ENCODE data around the gene SPAAR. TPM values are rescaled to one million over a fixed set of nuclear protein-coding genes. Genes with fewer than 3 reads are reported as not detected.
"Not testable (repeated sequence)": the region's sequence is repeated elsewhere in the genome, so short reads cannot be mapped to it uniquely, and the experiment has no call there.

SPAAR gene
- total and polyA plus RNA-seq, 11 donors: 4.1 to 11.3 (median 7.0) TPM

DNA sequence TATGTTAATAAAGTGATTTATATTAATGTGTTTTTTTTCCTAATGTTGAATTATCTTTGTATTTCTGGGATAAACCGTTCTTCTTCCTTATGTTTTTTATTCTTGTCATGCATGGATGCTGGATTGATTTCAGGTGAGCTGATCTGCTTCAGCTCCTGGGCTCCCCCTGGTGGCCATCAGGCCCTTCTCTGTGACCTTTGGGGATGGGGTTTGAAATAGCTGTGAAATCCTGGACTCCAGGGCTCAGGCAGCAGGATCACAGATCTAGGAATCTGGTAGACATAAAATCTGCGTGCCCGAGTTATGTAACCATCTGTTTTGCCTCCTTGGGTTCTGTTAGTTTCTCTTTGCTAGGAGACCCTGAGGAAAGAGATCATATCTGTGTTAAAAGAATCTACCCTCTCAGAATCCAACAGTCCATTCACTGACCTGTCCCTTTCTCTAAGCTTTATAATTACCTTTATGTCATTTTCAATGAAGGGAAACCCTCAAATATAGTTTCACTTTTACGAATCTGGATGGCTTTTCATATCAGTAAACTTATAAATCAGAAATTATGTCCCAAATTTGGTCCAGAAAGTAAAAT, 26.9 kb upstream of the SPAAR start:
- Histone ChIP-seq H3K36me3 (no peaks in the 10 kb centered on the region), H3K27me3 (peaks cover 0 to 10% (median 0%) of the 10 kb centered on the region in 9 donors), H3K9me3 (peaks cover 0 to 7% (median 2%) of the 10 kb centered on the region in 12 donors), H3K4me1 (no peaks in the 10 kb centered on the region), H3K27ac (no peak overlapping the region), H3K4me3 (no peak overlapping the region)
- TF ChIP-seq POLR2A (IDR thresholded peaks at IDR 0.05): no peak
- TF ChIP-seq, protein P1, sequence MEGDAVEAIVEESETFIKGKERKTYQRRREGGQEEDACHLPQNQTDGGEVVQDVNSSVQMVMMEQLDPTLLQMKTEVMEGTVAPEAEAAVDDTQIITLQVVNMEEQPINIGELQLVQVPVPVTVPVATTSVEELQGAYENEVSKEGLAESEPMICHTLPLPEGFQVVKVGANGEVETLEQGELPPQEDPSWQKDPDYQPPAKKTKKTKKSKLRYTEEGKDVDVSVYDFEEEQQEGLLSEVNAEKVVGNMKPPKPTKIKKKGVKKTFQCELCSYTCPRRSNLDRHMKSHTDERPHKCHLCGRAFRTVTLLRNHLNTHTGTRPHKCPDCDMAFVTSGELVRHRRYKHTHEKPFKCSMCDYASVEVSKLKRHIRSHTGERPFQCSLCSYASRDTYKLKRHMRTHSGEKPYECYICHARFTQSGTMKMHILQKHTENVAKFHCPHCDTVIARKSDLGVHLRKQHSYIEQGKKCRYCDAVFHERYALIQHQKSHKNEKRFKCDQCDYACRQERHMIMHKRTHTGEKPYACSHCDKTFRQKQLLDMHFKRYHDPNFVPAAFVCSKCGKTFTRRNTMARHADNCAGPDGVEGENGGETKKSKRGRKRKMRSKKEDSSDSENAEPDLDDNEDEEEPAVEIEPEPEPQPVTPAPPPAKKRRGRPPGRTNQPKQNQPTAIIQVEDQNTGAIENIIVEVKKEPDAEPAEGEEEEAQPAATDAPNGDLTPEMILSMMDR (IDR thresholded peaks at IDR 0.05): peak; percentile 93 to 99 (median 98)
- ATAC-seq: peak in 3 of 4 donors; percentile 82 to 85 (median 83)
- intact Hi-C loops (cut with DNase I): loop anchor here (1.0 to 10.0 kb wide), 10 partner anchors 46 to 238 kb away; partner anchors contain the start of genes FAM221B (in 5 of the 10), TMEM8B (in 5 of the 10), NPR2 (in 3 of the 10) and CCDC107 (in 2 of the 10)
- 0 to 3% (median 1%) methylated on average over 4 of the region's 4 CpGs for WGBS, 4 donors
- peak; percentile 81 to 92 (median 82) for DNase-seq

DNA sequence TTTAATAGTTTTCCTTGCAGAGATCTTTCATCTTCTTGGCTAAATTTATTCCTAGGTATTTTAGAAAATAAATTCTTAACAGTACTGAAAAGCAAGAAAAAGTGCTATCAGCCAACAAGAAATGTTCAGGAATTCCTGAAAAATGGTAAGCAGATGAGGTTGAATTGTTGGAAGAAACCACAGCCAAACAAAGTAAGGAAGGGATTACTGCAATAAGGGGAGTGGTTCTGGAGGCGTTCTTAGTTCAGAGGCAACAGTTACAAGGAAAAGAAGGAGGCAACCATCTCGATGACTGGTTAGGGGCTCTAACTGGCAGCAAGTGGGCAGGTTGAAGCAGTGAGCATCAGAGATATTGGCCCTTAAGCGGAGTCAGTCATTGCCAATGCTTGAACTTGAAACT, 26.3 kb upstream of the SPAAR start:
- no peak for DNase-seq

DNA sequence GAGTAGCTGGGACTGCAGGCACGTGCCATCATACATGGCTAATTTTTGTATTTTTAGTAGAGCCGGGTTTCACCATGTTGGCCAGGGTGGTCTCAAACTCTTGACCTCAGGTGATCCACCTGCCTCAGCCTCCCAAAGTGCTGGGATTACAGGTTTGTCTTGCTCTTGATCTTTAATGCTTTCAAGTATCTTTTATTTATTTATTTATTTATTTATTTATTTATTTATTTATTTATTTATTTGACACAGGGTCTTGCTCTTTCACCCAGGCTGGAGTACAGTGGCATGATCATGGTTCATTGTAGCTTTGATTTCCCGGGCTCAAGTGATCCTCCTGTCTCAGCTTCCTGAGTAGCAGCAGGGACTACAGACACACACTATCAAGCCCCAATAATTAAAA, 24.4 kb upstream of the SPAAR start:
- H3K4me3 ChIP-seq, H3K4me1 ChIP-seq, H3K36me3 ChIP-seq, ATAC-seq, DNase-seq, H3K27me3 ChIP-seq, H3K9me3 ChIP-seq, H3K27ac ChIP-seq: not testable (repeated sequence)
- intact Hi-C loops (cut with DNase I): loop anchor here in 7 of 10 donors (5.0 to 10.0 kb wide), 4 partner anchors 58 to 240 kb away; partner anchors contain the start of genes FAM221B (in 5 of the 7), TMEM8B (in 5 of the 7), CCDC107 (in 2 of the 7) and RMRP (in 2 of the 7)
- WGBS, 4 donors: 79 to 91% (median 89%) methylated on average over 3 of the region's 3 CpGs

More for the DNA sequence above, 26.3 kb upstream of the SPAAR start:
- intact Hi-C loops (cut with DNase I): loop anchor here (1.0 to 10.0 kb wide), 10 partner anchors 46 to 238 kb away; partner anchors contain the start of genes FAM221B (in 5 of the 10), TMEM8B (in 5 of the 10), NPR2 (in 3 of the 10) and CCDC107 (in 2 of the 10)
- 67 to 80% (median 71%) methylated on average over 3 of the region's 3 CpGs for WGBS, 4 donors
- H3K36me3 ChIP-seq: no peaks in the 10 kb centered on the region
- no peak for TF ChIP-seq POLR2A (IDR thresholded peaks at IDR 0.05)
- TF ChIP-seq, protein P1 (IDR thresholded peaks at IDR 0.05): no peak
- no peaks in the 10 kb centered on the region for H3K4me1 ChIP-seq
- H3K9me3 ChIP-seq: peaks cover 0 to under 1% (median 0%) of the 10 kb centered on the region in 12 donors
- H3K27ac ChIP-seq: no peak overlapping the region
- H3K4me3 ChIP-seq: no peak overlapping the region
- no peak for ATAC-seq
- peaks cover 0 to 10% (median 0%) of the 10 kb centered on the region in 9 donors for H3K27me3 ChIP-seq

DNA sequence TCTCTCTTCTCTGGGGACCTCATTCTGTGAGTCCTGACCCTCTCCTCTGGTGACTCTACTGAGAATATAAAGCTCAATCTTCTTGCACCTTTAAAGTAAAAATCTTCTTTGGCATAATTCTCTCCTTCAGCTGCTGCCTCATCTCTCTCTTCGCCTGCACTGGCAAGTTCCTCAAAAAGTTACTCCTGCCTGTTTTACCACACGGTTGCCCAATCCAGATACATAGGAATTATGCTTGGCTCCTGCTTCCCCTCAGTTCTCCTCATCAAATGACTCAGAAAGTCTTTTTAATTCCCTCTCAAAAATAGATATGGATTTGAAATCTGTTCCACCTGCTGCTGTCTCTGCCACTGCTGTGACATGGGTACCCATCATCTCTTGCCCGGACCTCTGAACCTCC, 17.6 kb upstream of the SPAAR start:
- Histone ChIP-seq H3K4me3 (no peak overlapping the region), H3K27ac (no peak overlapping the region), H3K9me3 (no peaks in the 10 kb centered on the region), H3K36me3 (no peaks in the 10 kb centered on the region), H3K4me1 (no peaks in the 10 kb centered on the region), H3K27me3 (no peaks in the 10 kb centered on the region)
- ATAC-seq: no peak
- WGBS, 4 donors: 83 to 91% (median 87%) methylated on average over 3 of the region's 3 CpGs
- intact Hi-C loops (cut with DNase I): no loop called here
- TF ChIP-seq, protein P1 (IDR thresholded peaks at IDR 0.05): no peak
- no peak for TF ChIP-seq POLR2A (IDR thresholded peaks at IDR 0.05)
- DNase-seq: no peak

Measured in heart left ventricle (tissue), 16 donors.